Stimulated activated CD8-positive, alpha-beta memory T cell treated with anti-CD3 and anti-CD28 coated beads, Interleukin-7, amount 100 ng/mL, for 1 hour (primary cell): ENCODE measurements around the gene WWC1.

Experiments
- DNase-seq, 2 donors: peaks; one replicate each; pipeline ENCODE4 v3.0.0-alpha.2; 2020; ENCODE audit warnings: low read depth in 2 of 2

Gene WWC1

DNA sequence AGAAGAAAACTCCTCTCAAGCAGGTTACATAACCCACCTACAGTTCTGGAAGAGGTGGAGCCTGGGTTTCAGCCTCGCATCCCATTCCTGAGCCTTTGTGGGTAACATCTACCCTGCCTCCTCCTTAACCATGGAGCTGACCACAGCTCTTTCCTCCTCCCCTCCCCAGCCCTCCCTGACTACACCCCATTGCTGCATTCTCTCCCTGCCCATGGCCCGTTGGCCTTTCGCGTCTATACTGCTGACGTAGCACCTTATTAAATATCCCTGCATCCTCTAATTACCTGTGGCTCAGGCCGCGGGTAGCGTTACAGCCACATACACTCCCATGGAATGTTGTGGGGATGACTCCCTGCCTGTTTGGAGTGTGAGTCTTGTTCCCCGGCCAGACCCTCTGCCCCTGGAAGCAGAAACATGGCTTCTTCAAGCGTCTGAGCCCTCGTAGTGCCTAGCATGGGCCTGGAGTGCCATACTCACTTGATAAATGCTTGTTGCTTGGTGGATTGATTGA is 72.8 kb downstream of the WWC1 start:
- DNase-seq: no peak

DNA sequence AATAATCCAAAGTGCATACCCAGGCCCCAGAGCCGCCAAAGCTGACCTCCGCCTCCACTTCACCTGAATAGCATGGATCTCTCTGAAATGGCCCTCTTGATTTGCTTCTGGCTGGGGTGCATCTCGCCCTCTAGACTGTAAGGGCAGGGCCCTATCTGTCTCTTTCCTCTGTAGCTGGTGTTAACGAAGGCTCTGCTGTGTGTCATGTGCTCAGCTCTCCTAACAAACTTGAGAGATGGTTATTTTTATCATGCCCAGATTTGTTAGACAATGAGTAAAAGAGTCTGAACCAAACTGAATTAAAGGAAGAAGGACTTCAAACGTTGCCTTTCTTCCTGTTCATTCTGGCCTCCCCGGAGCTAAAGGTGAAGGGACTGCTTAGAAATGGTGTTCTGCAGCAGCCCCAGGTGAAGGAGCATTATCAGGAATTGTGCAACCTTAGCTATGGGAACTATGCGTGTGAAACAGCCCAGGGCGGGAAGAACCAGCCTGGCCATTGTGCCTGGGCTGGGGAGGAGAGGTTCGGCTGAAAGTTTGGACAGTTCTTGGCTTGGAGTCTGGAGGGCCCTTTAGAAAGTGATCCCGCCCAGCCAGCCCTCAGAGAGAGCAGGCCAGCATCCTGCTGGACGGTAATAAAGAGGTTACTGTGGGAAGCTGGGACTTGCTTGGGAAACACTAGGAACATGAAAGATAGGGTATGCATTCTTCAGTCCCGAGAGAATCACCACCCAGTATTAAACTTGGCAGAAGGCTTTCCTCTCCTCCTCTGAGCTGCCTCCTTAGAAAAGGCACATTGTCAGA is 73.5 kb downstream of the WWC1 start:
- no peak for DNase-seq

DNA sequence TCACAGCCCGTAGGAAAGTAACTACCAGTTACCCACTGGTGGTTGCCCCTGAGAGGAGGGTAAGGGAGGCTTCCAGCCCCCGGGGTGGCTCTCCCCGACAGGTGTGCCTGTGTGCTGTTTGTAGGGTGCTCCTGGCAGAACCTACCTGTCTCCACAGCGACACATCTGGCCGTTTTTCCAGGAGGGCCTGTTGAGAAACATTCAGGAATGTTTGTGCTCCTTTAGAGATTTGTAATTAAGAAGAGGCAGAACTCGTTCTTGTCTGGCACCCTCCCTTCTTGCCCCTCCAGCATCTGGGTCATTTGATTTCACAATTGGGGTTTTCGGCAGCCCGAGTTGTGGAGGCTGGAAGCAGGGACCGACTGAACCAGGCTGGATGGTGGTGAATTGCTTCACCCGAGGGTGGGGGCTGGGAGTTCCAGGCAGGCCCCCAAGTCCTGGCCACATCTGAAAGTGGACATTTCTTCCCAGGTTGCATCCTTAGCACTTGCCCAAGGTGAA is 74.2 kb downstream of the WWC1 start:
- no peak for DNase-seq

DNA sequence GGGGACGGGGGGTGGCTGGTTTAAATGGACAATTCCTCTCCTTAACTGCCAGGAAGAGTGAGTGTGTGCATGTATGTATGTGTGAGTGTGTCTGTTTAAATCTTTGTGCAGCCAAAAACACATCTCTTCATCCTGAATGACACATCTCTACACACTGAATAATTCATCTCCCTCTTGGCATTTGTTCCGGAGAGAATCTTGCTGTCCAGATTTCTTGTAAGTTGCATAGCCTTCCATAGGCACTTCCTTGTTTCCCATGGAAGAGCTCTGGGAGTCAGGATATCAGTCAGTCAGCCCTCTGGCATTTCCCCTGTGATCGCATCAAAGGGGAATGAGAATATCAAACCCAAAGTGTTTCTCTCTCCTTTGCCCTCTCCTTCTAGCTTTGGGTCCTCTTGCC is 74.7 kb downstream of the WWC1 start:
- DNase-seq: no peak

GRCh38 chr5:168368854-168369253 is 77.4 kb downstream of the WWC1 start:
- DNase-seq: no peak

DNA sequence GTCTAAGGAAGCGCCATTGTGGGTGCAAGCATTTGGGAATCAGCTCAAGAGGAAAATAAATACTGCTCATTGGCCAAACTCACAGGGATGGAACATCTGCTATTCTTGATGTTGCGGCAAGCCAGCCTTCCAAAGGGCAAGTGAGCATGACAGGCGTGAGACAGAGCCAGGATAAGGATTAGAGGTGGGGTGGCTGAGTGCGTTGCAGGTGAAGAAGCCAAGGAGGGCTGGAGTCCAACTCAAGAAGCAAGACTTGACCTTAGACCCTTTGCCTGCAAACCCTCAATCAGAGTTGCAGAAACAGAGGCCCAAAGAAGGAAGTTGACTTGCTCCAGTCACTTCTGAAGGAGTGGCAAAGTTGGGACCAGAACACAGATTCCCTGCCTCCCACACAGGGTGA is 79.4 kb downstream of the WWC1 start:
- DNase-seq: no peak

DNA sequence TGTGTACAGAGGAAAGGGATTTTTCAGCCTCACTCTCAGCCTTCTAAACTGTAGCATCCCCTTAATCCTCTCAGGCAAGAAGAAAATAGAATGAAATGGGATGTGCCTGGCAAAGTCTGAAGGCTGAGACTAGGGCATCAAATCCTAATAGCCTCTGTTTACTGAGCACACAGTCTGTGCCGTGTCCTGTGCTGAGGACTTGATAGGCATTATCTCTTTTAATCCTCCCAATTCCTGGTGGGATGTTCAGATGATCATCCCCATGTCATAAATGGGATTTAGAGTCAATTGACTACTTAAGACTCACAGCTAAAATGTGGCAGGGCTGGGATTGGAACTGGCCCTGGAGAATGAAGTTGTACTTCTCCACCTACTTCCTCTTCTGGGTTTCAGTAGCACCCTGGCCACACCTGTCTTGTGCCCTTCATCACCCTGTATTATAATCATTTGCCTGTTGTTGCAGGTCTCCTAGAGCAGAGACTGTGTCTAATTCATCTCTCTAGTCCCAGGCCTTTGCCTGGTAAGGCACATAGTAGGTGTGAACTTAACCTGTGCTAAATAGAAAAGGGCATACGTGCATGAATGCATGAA is 81.0 kb downstream of the WWC1 start:
- no peak for DNase-seq

- no peak for DNase-seq
Observed at GRCh38 chr5:168374532-168374931, 83.1 kb downstream of the WWC1 start.

DNA sequence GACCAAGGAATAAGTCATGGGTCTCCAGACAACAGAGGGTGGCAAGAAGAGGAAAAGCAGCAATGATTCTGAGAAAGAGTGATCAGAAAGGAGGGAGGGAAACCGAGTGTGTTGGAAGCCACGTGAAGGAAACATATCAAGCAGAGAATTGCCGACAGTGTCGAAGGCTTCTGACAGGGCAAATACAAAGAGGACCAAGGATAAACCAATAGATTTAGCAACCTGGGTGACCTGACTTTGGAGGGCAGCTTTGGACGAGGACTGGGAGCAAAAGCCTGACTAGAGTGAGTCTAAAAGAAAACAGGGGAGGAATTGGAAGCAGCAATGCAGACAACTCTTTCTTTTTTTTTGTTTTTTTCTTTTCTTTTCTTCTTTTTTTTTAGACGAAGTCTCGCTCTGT is 83.8 kb downstream of the WWC1 start:
- DNase-seq: no peak

- no peak for DNase-seq
Observed at GRCh38 chr5:168377525-168377924, 86.1 kb downstream of the WWC1 start.

DNA sequence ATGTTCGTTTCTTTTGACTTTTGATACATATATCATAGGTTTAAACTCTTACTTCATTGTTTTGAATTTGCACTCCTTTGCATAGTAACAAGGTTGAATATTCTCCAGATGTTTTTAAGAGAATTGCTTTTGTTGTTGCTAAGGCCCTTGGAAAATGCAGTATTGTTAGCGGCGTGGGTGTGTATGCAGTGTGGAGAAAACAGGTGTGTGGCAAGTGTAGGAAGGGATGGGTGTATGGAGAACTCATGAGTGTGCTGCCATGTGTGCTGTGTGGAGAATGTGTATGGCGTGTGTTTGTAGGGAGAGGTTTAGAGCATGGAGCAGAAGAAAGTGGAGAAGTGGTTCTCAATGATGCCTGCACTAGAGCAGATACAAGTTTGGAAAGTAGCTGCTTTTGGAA is 87.3 kb downstream of the WWC1 start:
- DNase-seq: no peak

DNA sequence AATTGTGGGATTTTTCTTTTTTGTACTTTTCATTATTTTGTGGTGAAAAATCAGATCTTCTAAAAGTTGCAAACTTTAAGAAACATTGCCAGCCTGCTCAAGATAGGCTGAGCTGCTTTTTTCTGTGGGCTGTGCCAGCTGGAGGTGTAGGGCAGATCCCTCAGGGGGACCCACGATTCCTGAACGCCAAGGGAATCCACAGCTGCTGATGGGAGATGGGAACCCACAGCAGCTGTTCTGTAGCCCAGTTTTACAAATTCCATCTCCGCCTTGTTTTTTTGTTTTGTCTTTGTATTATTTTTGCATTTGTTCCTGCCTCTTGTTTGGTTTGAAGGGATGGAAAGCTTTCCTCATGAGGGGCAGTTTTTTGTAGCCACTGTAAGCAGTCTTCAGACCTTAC is 91.0 kb downstream of the WWC1 start:
- no peak for DNase-seq

DNA sequence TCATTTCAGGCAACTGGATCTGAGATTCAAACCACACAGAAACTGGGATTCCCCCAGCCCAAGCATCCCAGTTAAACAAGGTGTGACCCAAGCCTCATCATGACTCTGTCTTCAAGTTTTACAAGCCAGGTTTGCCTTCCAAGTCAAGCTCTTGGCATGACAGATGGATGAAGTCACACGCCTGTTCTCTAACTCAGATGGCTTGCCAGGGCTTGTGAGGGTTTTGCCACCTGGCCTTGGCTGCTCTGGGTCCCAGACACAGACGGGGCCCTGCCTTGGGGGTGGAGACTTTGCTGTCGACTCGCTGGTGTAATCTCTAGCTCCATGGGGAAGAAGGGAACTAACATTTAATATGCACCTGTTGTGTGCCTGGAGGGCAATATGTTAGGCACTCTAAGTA is 99.0 kb downstream of the WWC1 start:
- no peak for DNase-seq

DNA sequence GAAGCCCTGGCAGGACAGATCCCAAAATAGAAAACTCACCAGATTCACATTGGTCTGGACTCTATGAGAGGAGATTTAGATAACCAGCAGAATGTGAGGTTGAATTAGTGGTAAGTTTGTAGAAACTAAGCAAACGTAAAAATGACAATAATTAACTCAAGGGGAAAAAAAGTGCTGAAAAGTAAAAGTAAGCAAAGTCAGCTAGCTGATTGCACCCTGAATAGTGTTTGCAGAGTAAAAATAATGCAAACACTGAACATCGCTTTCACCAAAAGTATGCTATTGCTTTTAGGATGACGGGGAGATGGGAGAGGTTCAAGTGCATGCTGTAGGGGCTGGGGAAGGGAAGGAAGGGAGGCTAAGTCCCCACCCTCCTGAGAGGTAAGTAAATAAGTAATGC is 102.3 kb downstream of the WWC1 start:
- no peak for DNase-seq

- DNase-seq: no peak
Observed at GRCh38 chr5:168400429-168401220, 109.2 kb downstream of the WWC1 start.

- DNase-seq: no peak
Observed at GRCh38 chr5:168401226-168401625, 109.8 kb downstream of the WWC1 start.

GRCh38 chr5:168401880-168402279 is 110.4 kb downstream of the WWC1 start:
- no peak for DNase-seq

DNA sequence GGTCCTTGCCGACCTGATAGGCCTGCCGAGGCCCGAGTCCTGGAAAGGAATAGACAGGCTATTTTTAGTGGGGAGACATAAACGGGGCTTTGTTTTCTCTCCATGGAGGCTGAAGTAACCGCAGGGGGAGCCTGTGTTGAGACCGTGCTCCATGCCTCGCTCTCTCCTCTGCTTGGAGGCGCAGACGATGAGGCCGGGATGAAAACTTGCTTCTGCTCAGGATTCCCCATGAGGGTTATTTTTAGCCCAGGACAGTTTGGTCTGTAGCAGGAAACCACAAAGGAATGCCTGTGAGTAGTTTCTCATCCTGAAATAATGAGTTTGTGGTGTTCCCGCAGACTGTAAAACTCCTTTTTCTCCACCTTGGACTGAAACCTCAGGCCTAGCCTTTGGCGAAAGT is 112.9 kb downstream of the WWC1 start:
- no peak for DNase-seq

DNA sequence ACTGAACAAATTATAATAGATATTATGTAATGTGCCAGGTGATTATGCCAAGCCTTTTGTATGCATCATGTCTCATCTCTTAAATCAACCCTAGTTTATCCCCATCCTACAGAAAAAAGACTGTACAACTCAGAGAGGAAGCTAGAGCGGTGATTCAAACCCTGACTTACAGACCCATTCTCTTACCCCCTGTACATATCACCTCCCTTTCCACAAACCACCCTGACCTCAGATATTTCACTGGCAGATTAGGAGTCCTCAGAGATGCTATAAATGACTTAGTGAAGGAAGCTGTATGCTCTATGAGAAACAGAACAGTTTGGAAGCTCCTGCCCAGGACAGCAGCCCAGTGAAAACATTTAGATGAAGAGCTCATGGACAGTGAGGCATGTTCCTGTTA is 115.8 kb downstream of the WWC1 start:
- no peak for DNase-seq

- DNase-seq: no peak
Observed at GRCh38 chr5:168408561-168409305, 117.3 kb downstream of the WWC1 start.

DNA sequence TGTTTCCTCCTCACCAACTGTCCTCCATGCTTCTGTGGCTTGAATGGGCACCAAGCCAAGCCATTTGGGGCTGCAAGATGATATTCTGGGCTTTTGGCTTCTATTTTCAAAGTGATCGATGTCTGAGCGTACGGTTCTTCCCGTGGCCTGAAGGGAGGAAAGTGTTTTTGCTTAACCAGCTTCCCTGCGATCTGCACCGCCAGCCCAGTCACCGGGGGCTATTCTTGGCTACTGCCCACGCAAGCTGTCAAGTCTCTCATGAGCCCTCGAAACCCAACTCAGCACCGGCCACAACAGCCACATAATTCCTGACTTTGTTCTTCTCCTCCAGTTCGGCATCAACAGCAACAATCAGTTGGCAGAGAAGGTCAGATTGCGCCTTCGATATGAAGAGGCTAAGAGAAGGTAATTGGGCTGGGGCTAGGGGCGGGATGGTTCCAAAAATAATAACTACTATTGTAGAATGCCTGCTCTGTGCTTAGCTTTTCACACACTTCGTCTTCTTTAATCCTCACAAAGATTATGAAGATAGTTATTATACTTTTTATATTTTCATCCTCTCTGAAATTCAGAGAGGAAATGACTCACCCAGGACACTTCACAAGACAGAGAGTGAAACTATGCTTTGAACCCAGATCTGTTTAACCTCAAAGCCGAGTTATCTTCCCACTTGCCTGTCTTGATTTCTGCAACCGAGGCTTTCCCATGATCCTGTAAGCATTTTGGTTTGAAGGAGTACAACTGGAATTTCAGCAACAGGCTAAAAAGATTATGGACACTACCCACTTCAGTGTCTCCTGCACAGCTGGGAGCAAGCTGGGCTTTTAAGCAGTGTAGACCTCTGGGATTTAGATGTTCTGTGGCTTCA is 118.4 kb downstream of the WWC1 start:
- no peak for DNase-seq
